Stimulated activated CD8-positive, alpha-beta memory T cell treated with anti-CD3 and anti-CD28 coated beads, Interleukin-12 subunit alpha, Interleukin-12 subunit beta, amount 100 ng/mL, for 4 hours (primary cell): ENCODE measurements around the gene NSMCE1.

Source experiments
- DNase-seq: peaks from one replicate; pipeline ENCODE4 v3.0.0-alpha.2; 2020; ENCODE audit warnings: low read depth

NSMCE1 gene

GRCh38 chr16:27229891-27230470, 38.6 kb downstream of the NSMCE1 start:
- DNase-seq: no peak

- DNase-seq: no peak
Observed at GRCh38 chr16:27228621-27229501, 39.7 kb downstream of the NSMCE1 start.

GRCh38 chr16:27228045-27228444, 40.5 kb downstream of the NSMCE1 start:
- DNase-seq: no peak

- DNase-seq: no peak
Observed at GRCh38 chr16:27226976-27227705, 41.4 kb downstream of the NSMCE1 start.

- DNase-seq: no peak
Observed at GRCh38 chr16:27226476-27226875, 42.1 kb downstream of the NSMCE1 start.

GRCh38 chr16:27225536-27226360, 42.8 kb downstream of the NSMCE1 start:
- no peak for DNase-seq

- no peak for DNase-seq
Observed at GRCh38 chr16:27224741-27225300, 43.8 kb downstream of the NSMCE1 start.

- no peak for DNase-seq
Observed at GRCh38 chr16:27224271-27224737, 44.3 kb downstream of the NSMCE1 start.

- DNase-seq: no peak
Observed at GRCh38 chr16:27223701-27224100, 44.9 kb downstream of the NSMCE1 start.

GRCh38 chr16:27223226-27223610, 45.4 kb downstream of the NSMCE1 start:
- no peak for DNase-seq

- no peak for DNase-seq
Observed at GRCh38 chr16:27222249-27223225, 46.0 kb downstream of the NSMCE1 start.

GRCh38 chr16:27221576-27222248, 46.9 kb downstream of the NSMCE1 start:
- DNase-seq: no peak

GRCh38 chr16:27220991-27221390, 47.6 kb downstream of the NSMCE1 start:
- no peak for DNase-seq

GRCh38 chr16:27220527-27220926, 48.0 kb downstream of the NSMCE1 start:
- DNase-seq: no peak

- DNase-seq: no peak
Observed at GRCh38 chr16:27220120-27220519, 48.5 kb downstream of the NSMCE1 start.

- no peak for DNase-seq
Observed at GRCh38 chr16:27219161-27219560, 49.4 kb downstream of the NSMCE1 start.

GRCh38 chr16:27218756-27219155, 49.8 kb downstream of the NSMCE1 start:
- DNase-seq: no peak

GRCh38 chr16:27217256-27217655, 51.3 kb downstream of the NSMCE1 start:
- DNase-seq: no peak

- DNase-seq: no peak
Observed at GRCh38 chr16:27216297-27216885, 52.2 kb downstream of the NSMCE1 start.
